HG03469 (cell line): ENCODE data around the gene RYR1.

Experiments used
- ATAC-seq: cut with Tn5 transposase; IDR thresholded peaks from one replicate; pipeline ENCODE4 v1.9.1; 2021; ENCODE audit warnings: mild to moderate bottlenecking, moderate library complexity, moderate number of reproducible peaks; ENCODE audit not compliant: unreplicated experiment

Gene RYR1

DNA sequence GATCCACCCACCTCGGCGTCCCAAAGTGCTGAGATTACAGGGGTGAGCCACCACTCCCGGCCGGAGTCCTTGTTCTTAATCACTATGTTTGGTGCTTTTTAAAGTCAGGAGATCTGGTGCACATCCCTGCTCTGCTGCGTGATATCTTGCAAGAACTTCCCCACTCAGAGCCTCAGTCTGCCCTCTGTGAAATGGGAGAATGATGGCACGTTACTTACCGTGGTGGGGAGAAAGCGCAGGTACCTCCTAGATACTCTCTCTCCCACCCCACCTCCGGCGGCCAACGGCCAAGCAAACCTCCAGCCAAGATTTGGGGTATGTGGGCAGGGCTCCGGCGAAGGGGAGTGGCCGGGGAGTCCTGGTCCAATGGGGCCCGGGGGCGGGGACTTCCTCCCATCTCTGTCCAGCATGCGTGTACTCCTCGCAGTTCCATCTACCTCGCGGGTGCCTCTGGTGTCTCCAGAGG, at the start of gene RYR1:
TSS of gene RYR1 (plus strand) at position 424 of the 466 bp plus-strand sequence. CDS start 139 bp downstream, outside the sequence.
- ATAC-seq = no peak

DNA sequence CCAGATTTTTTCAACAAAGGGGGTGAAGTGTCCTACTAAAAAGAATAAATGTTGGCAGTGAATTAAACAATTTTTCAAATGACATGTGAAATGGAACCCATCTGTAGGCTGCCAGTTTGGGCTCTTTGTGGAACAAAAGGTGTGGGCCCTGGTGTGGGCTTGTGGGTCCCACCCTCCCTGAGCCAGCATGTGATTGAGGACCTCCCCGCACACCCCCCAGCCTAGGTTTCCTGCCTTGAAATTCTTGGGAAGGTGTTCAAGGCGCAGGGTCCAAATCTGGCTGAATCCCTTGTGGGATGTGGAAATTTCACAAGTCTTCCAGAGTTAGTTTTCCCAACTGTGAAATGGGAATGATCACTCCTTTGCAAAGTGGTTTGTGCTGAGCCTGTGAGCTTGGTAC, 49.7 kb upstream of the RYR1 start:
- ATAC-seq = no peak

DNA sequence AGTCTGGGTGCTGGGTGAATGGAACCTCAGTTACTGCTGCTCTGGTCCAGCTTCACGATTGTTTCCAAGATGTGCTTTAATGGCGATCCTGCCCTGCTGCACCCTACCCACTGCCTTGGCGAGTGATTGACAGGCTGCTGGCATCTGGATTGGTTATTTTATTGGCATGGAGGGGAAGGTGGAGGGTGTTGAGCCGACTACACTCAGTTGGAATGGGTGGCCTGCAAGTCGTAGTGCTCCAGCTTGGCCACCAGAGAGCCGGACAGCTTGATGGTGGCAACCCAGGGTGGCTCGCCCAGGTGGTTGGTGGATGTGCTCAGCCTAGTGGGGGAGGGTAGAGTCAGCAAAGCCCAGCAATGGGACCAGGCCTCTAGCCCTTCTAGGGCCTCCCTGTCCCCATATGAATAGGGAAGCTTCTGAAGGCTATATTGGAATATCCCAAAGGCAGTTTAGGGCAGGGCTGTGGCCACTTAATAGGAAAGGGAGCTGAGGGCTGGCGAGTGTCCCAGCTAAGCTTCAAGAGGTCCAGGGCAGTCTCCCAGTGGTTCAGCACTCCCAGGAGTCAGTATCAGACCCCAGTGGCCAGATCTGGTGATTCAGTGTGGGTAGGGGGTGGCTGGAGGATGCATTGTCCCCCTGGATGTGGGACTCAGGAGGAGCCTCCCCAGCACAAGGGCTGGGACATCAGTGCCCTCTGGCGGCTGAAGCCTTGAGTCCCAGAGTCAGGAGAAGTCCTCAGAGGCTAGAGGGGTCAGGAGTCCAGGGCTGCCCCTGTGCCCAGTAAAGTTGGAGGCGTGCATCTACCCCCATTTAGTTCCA, 49.1 kb upstream of the RYR1 start:
- ATAC-seq = no peak

DNA sequence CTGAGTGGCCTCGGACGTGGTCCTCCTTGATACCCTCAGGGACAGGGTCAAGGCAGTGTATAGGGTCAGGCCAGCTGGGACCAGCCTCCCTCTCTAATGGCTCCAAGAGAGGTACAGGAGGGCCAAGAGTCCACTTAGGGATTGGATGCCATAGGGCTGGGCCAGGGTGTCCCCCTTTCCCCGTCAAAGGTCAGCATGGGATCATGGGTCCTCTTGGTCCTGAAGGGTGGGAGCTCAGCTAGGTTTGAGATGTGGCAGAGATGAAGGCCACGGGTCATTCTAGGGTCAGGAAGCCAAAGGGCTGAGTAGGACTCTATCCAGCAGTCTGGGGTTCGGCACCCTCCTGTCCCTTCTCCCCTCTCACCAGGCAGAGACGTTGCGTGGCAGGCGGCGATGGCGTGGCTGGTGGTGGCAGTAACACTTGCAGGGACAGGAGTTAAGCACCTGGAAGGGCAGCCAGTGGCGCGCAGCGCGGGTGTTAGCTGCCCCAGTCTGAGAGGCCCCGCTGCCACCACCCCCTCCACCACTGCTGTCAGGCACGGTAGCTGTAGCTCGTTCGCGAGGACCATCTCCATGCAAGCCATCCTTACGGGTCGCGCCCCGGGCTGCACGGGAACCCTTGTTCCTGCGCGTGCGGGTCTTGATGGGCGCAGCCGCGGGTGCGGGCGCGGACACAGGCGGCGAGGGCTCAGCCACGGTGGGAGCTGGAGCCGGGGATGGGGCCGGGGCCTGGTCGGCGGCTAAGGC, 48.3 kb upstream of the RYR1 start:
- ATAC-seq = no peak

DNA sequence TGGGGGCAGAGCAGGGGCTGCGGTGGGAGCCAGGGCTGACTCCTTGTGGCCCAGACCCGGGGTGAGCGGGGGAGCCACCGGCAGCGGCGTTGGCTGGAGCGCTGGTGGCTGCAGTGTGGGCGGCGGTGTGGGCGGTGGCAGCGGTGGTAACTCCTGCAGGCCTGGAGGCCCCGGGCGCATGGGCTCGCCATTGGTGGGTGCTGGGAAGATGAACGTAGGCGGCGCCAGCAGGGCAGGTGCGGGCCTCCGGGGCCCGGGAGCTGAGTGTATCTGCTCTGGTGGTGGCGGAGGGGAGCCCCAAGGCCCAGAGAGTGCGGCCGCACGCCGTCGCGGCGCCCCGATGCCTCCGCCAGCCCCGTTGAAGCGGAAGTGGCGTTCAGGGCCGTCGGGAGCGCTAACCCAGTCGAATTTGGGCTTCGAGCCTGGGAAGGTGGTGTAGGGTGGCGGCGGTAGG, 47.7 kb upstream of the RYR1 start:
- ATAC-seq = no peak

DNA sequence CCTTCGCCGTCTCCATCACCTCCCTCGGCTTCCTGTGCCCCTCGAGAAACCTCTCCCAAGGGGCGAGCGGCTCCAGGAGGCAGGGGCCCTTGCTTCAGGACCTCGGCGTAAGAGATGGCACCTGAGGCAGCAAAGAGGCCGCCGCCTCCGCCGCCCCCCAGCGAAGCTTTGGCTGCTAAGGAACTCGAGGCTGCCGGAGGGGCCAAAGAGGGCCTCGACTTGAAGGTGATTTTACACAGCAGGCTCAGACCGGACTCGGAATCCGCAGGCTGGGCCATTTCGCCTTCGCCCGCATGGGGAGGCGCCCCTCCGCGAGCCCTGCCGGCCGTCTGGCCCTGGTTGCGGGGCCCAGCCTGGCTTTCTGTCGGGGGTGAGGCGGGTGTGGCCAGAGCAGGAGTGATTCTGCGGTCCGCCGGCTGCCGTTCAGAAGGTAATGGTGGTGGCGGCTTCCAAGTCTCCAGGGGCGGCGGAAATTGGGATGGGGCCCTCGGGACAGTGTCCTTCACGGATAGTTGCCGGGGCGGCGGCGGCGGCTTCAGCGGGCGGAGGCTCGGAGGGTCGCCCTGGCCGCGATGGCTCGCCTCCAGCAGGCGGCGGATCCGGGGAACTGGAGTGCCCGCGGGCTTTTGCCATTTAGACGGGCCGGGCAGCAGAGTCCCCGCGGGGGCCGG, 47.1 kb upstream of the RYR1 start:
- no peak for ATAC-seq

DNA sequence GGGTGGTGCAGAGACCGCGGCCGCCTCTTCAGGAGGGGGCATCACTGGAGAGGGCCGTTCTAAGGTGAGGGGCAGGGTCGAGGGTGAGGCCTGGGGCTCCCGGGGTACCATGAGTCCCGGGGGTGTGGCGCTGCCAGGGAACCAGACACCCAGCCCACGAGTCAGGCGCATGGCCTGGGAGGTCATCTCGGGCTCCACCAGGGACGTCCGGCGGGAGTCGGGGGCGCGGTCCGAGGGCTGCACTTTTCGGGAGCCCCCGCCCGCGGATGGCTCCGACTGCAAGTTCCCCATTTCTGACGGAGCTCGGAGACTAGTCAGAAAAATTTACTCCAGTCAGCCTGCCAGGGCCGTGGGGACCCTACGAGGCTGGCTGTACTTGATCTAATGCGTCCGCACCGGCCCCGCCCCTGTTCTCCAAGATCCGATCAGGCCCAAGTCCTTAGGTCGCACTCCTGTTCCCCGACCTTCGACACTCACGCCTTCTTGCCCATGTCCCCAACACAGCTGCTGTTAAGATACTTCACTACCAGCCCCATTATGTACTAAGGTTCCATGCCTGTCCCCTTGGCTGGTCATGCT, 46.4 kb upstream of the RYR1 start:
- no peak for ATAC-seq

DNA sequence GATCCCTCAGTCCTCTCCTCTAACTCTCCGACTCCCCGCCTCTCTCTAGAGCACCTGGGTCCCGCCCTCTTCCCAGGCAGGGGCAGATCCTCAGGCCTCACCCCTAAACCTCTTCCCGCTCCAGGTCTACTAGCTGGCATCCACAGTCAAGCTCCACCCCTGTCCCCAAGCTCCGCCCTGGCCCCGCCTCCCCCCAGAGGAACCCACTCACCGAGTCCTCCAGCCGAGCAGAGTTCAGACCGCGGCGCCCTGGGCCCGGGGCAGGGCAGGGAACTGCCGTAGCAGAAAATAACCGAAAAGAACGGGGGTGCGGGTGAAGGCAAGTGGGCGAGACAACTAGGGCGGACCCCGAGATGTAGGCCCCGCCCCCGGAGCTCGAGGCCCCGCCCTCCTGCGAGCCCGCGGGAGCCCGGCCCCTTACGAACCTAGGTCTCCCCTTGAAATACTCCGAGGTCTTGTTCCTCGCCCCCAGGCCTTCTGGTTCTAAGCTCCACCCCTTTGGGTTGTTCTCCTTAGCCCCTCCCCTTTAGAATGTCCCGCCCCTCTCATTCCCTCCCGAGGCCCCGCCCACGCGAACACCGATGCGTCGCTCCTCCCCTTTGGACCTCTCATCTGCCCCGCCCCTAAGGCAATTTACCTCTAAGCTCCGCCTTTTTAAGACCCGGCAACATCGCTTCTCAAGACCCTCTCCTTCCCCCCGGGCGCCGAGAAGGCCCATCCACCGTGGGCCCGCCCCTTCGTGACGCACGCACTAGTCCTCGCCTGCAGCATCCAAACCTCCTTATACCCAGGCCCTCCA, 45.7 kb upstream of the RYR1 start, which contains the start of gene GGN:
TSS of gene GGN (minus strand) at position 485 of the 799 bp plus-strand sequence. CDS start 773 bp downstream, outside the sequence.
- ATAC-seq = no peak

DNA sequence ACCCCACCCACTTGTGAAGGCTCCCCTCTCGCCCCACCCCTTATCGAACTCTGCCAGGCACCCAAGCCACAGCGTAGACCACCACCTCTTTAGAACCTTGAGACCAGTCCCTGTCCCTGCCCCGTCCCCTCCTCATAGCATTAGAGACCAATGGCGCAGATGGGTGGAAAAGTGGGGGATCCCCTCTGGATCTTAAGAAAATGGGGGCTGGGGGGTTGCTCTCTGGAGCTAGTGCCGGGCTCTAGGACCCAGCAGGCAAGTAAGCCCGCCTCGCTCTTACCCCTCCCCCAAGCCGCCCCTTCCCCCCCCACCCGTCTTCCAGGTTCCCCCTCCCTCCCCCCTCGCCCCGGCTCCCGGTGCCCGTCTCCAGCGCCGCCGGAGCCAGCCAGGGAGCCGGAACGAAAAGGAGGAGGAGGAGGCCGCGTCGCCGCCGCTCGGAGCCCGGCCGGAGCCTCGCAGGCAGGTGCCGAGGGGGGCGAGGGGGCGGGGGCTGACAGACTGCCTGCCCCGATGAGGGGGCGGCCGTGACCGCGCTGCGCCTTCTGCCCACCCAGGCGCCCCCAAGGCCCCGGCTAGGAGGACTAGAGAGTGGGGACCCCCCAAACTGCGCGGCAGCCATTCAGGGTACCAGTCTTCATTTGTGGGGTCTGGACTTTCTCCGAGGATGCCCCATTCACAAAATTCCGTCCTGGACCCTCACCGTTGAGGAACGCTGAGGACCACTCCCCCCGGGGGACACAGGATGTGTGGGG, 45.0 kb upstream of the RYR1 start, which contains the start of gene SPRED3:
TSS of gene SPRED3 (plus strand) at position 349 of the 752 bp plus-strand sequence. CDS start 1,606 bp downstream, outside the sequence.
- no peak for ATAC-seq

DNA sequence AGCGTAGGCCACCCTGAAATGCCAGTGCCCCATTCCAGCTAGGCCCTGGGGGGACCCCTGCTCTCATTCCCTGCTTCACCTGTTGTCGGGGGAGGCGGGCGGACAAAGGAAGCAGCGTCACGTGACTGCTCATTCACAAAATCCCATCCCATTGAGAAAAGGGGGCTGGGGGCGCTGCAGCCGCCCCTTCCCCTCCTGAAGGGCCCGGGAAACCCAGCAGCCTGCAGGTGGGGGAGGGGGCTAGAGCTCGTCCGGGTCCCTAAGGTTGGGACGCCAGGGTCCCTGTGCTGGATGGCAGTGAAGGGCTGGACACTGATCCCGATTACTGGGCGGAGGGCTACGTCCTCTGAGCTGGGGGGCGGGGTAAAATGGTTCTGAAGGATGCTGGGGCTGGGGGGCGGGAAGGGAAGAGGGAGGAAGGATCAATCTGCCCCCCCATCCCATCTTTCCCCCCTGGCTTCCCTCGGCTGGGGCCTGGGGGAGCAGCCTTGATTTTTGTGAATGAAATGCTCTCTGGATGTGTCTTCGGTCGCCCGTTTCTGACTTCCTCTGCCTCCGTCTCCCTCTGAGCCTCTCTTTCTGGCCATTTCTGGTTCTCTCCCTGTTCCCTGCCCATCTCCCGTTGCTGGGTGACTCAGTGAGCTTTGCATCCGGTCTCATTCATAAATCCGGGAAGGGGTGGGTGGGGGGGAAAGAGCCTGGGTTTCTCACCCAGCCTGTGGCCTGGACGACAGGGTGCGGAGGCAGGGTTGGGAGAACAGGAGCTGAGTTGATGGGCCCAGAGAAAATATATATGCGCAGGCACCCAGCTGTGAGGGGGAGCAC, 44.2 kb upstream of the RYR1 start:
- ATAC-seq = no peak

DNA sequence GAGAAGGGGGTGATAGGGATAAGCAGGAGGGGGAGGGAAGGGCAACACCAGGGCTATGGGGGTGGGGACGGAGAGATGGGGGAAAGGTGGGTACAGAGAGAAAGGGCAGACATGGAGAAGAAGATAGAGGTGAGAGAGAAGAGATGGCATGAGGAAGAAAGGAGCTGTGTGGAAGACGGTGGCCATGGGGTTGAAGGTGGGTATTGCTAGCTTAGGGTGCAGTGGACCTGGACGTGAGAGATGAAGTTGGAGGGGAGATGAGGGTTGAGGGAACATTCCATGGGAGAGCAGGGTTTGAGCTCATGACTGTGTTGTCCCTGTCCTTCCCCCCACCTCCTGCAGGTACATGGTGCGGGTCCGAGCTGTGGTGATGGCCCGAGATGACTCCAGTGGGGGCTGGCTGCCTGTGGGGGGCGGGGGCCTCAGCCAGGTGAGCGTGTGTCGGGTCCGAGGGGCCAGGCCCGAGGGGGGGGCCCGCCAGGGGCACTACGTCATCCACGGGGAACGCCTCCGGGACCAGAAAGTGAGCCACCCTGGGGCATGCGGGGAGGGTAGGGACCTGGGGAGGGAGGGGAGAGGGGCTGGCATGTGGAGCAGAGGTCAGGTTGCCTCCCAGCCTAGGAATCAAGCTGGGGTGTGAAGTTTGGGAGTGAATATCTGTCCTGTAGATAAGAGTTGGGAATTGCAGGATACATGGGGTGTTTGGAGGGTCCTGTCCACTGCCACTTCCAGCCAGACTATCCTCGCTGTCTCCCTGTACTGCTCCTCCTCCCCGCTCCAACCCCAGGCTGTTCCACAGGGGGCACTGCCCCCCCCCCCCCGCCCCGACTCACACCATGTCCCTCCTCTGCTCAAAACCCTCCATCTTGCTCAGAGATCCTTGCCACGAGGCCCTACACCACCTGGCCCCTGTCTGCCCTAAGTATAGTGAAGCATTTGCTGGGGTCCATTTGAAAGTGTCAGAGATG, 43.2 kb upstream of the RYR1 start:
- no peak for ATAC-seq

DNA sequence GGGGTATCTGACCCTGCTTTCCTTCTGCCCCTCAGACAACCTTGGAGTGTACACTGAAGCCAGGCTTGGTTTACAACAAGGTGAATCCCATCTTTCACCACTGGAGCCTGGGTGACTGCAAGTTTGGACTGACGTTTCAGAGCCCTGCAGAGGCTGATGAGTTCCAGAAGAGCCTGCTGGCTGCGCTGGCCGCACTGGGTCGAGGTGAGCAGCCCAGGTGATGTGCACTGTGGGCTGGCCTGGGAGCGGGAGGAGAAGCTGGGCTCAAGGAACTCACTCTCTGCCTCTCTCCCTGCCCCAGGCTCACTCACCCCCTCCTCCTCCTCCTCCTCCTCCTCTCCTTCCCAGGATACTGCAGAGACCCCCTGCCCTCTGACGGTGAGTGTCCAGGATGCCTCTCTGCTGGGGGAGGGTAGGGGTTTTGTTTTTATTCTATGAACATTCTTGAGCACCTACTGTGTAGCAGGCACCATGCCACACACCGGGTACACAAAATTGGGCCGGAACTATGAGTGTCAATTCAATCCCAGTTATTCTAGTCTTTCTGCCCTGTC, 41.5 kb upstream of the RYR1 start:
- ATAC-seq = no peak

DNA sequence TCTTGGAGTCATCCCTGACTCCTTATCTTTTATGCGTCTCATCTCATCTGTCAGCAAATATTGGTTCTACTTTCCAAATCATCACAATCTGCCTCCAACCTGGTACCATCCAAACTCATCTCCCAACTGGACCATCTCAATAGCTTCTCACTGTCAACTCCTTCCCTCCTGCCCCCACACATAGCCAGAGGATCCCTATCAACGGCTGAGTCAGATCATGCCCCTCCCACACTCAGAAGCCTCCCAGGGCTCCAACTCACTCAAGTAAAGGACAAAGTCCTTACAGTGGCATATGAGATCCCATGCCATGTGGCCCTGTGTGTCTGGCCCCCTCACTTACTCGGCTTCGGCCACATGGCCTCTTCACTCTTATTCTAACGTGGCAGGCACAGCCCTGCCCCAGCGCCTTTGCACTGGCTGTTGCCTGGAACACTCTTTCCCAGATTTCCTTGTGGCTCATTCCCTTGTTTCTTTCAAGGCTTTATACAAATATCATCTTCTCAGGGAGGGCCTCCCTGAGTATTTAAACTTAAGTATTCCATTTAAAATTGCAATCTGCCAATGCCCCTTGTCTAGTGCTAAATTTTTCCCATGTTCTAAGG, 40.7 kb upstream of the RYR1 start:
- ATAC-seq = no peak

DNA sequence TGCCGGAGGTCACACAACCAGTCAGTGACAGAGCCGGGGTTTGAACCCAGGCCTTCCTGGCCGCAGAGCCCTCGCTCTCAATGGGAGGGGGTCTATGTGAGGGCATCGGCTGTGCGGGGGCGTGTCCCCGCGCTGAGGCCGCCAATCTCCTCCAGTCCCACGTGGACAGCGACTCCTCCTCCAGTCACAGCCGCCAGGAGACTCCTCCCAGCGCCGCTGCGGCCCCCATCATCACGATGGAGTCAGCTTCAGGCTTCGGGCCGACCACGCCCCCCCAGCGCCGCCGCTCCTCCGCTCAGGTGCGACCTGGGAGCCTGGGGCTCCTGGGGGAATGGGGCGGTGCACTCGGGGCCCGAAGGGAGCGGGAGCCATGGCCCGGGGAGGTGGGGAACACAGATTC, 39.0 kb upstream of the RYR1 start:
- ATAC-seq = no peak

DNA sequence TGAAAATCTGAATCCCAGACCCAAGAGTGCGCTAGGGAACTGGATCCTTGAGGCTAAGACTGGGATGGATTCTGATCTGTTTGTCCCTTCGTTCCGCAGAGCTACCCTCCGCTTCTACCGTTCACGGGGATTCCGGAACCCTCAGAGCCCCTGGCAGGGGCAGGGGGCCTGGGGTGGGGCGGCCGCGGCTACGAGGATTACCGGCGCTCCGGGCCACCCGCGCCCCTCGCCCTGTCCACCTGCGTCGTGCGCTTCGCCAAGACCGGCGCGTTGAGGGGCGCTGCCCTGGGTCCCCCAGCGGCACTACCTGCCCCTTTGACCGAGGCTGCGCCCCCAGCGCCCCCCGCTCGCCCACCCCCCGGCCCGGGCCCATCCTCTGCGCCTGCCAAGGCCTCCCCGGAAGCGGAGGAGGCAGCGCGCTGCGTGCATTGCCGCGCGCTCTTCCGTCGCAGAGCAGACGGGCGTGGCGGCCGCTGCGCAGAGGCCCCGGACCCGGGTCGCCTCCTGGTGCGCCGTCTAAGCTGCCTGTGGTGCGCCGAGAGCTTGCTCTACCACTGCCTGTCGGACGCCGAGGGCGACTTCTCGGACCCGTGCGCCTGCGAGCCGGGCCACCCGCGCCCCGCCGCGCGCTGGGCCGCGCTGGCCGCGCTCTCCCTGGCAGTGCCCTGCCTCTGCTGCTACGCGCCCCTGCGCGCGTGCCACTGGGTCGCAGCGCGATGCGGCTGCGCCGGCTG, 37.9 kb upstream of the RYR1 start:
- ATAC-seq = no peak

DNA sequence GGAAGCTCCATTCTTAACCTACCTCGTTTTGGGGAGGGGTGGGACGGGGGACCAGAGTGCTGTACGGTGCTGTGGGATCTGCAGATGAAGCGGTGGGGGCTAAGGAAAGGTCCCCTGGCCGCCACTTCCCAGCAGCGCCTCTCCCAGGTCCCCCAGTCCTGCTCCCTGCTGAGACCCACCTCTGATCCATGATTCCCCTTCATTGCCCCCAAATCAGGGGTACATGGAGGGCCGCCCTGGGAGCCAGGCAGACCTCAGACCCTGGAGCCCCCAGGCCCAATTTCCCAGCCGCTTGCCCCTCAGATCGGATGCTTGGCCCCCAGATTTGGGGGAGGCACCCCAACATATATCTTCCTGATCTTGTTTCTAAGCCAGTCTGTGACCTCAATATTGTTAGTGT, 34.4 kb upstream of the RYR1 start:
- no peak for ATAC-seq
